GM12801 (cell line): ENCODE results near the gene EXOC5.

Source experiments
- TF ChIP-seq, protein P1 (sequence below): IDR thresholded peaks from one replicate; pipeline ENCODE4 v1.5.1; 2011; ENCODE audit warnings: control low read depth; ENCODE audit not compliant: insufficient read length; ENCODE audit errors: extremely low read depth

EXOC5 gene, protein sequence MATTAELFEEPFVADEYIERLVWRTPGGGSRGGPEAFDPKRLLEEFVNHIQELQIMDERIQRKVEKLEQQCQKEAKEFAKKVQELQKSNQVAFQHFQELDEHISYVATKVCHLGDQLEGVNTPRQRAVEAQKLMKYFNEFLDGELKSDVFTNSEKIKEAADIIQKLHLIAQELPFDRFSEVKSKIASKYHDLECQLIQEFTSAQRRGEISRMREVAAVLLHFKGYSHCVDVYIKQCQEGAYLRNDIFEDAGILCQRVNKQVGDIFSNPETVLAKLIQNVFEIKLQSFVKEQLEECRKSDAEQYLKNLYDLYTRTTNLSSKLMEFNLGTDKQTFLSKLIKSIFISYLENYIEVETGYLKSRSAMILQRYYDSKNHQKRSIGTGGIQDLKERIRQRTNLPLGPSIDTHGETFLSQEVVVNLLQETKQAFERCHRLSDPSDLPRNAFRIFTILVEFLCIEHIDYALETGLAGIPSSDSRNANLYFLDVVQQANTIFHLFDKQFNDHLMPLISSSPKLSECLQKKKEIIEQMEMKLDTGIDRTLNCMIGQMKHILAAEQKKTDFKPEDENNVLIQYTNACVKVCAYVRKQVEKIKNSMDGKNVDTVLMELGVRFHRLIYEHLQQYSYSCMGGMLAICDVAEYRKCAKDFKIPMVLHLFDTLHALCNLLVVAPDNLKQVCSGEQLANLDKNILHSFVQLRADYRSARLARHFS

DNA sequence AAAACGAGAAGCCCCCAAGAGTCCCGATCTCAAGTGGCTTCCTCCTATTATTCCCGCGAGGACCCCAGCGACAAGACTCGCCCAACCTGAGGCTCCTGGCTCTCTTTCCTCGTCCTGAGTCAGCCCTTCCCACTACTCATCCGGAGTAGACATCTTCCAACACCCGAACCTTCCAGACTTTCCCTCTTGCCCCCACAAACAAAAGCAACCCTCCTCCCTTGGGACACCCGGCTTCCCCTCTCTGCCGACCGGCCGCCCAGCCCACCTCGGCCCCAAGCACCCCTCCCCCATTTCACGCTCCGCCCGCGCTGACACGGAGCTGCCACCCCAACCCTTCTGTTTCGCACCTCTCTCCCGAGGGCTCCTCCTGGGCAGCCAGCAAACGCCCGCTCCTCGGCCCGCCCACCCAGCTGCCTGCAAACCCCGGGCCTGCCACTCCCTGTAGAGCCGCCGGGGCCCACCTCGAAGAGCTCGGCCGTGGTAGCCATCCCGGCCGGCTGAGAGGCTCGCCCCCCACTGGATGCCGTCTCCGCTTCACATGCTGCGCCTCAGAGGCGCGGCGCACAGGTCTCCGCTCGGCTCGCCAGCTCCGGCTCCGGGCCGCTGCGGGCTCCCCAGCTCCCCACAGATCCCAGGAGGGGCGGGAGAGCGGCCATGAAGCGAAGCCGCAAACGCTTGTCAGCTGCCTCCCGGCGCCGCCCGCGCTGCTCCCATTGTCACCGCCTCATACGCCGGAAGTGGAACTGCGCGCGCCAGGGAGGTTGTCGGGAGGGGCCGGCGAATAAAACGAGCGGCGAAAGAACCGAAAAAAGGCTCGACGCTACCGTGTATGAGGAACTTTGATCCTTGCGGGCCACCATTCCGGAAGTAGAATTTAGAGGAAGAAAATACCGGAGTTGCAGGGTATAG is at the start of gene EXOC5, which contains the start of gene AP5M1:
TSS of gene EXOC5 (minus strand) at position 745 of the 909 bp plus-strand sequence. CDS start at position 488, 257 bp downstream.
TSS of gene AP5M1 (plus strand) at position 811 of the 909 bp plus-strand sequence. CDS start 344 bp downstream, outside the sequence.
- TF ChIP-seq, protein P1, sequence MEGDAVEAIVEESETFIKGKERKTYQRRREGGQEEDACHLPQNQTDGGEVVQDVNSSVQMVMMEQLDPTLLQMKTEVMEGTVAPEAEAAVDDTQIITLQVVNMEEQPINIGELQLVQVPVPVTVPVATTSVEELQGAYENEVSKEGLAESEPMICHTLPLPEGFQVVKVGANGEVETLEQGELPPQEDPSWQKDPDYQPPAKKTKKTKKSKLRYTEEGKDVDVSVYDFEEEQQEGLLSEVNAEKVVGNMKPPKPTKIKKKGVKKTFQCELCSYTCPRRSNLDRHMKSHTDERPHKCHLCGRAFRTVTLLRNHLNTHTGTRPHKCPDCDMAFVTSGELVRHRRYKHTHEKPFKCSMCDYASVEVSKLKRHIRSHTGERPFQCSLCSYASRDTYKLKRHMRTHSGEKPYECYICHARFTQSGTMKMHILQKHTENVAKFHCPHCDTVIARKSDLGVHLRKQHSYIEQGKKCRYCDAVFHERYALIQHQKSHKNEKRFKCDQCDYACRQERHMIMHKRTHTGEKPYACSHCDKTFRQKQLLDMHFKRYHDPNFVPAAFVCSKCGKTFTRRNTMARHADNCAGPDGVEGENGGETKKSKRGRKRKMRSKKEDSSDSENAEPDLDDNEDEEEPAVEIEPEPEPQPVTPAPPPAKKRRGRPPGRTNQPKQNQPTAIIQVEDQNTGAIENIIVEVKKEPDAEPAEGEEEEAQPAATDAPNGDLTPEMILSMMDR: no peak

- TF ChIP-seq, protein P1: no peak
Measured at GRCh38 chr14:57317248-57317833, 48.6 kb upstream of the EXOC5 start.

DNA sequence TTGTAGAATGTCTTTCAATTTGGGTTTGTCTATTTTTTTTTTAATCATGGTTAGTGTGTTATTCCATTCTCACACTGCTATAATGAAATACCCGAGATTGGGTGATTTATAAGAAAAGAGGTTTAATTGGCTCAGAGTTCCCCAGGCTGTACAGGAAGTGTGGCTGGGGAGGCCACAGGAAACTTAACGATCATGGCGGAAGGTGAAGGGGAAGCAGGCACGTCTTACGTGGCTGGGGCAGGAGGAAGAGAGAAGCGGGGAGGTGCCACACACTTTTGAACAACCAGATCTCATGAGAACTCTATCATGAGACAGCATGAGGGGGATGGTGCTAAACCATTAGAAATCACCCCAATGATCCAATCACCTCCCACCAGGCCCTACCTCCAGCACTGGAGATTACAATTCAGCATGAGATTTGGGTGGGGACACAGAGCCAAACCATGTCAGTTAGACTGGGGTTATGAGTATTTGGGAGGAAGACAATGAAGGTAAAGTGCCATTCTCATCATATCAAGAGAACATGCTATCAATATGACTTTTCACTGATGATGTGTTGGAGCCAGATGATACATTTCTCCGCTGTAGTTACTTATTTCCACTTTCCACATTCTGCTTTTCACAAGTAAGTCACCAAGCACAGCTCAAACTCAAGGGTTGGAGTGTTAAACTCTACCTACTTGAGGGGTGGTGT is 45.8 kb upstream of the EXOC5 start:
- TF ChIP-seq, protein P1: no peak

GRCh38 chr14:57302883-57303282 is 34.2 kb upstream of the EXOC5 start:
- TF ChIP-seq, protein P1: no peak

- TF ChIP-seq, protein P1: no peak
Measured at GRCh38 chr14:57299511-57299910, 30.8 kb upstream of the EXOC5 start.

- TF ChIP-seq, protein P1: no peak
Measured at GRCh38 chr14:57297852-57298251, 29.1 kb upstream of the EXOC5 start.
